Stomach smooth muscle (tissue), 2 donors: ENCODE data around the gene NELFCD.

ENCODE experiments used
- H3K27ac ChIP-seq: one replicate; pipeline ENCODE4 v1.7.0; 2013; ENCODE audit warnings: mild to moderate bottlenecking, low read length, inconsistent platforms
- H3K27me3 ChIP-seq, 2 donors: one replicate each; pipeline ENCODE4 v1.7.0; 2013; ENCODE audit warnings: low read length in 2 of 2; ENCODE audit not compliant: insufficient read depth in 2 of 2, control insufficient read depth in 1 of 2
- H3K36me3 ChIP-seq, 2 donors: one replicate each; pipeline ENCODE4 v1.7.0; 2013; ENCODE audit warnings: low read length in 2 of 2; ENCODE audit not compliant: control insufficient read depth in 2 of 2, insufficient read depth in 2 of 2
- H3K4me1 ChIP-seq: one replicate; pipeline ENCODE4 v1.7.0; 2013; ENCODE audit warnings: low read length; ENCODE audit not compliant: control insufficient read depth, insufficient read depth
- H3K4me3 ChIP-seq, 2 donors: one replicate each; pipeline ENCODE4 v1.7.0; 2013; ENCODE audit warnings: low read length in 2 of 2
- H3K9ac ChIP-seq, 2 donors: one replicate each; pipeline ENCODE4 v1.7.0; 2013; ENCODE audit warnings: low read length in 2 of 2, mild to moderate bottlenecking in 1 of 2
- H3K9me3 ChIP-seq, 2 donors: one replicate each; pipeline ENCODE4 v1.7.0; 2013; ENCODE audit warnings: low read length in 2 of 2; ENCODE audit not compliant: control insufficient read depth in 2 of 2
- donor health status: healthy.
- donor health status: Pancreatic carcinoma.

NELFCD gene

GRCh38 chr20:59018817-59019216 lies 37.8 kb downstream of the NELFCD start:
- H3K27me3 ChIP-seq = no peaks in the 10 kb centered on the region

DNA sequence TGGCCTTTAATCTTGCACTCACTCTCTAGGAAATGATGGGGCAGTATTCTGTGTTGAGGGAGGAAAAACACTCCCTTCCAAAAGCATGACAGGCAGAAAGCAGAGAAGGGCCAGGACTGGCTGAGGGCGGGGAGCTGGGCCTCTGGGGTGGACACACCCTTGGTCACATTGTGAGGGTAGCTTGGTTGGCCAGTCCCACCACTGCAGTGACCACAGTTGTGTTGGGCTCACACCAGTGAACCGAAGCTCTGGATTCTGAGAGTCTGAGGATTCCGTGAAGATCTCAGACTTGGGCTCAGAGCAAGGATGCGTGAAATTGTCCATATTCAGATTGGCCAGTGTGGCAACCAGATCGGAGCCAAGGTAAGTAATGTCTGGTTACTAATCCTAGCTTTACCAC lies 38.2 kb downstream of the NELFCD start, which contains the start of gene TUBB1:
TUBB1 (plus strand) TSS at position 213 of the 400 bp plus-strand sequence; CDS start at position 307, 94 bp downstream.
- no peaks in the 10 kb centered on the region for H3K27me3 ChIP-seq
- no peak within 1 kb of the TSS for H3K9ac ChIP-seq
- no peak within 1 kb of the TSS for H3K27ac ChIP-seq
- no peak within 1 kb of the TSS for H3K4me3 ChIP-seq
- no peaks in the 10 kb centered on the region for H3K9me3 ChIP-seq
- no peaks in the 10 kb centered on the region for H3K4me1 ChIP-seq
- H3K36me3 ChIP-seq = peaks cover 5 to 13% of the 10 kb centered on the region in 2 donors

More at GRCh38 chr20:59018817-59019216, 37.8 kb downstream of the NELFCD start:
- H3K4me1 ChIP-seq = no peaks in the 10 kb centered on the region
- H3K36me3 ChIP-seq = peaks cover 5 to 9% of the 10 kb centered on the region in 2 donors
- H3K9me3 ChIP-seq = no peaks in the 10 kb centered on the region
- H3K9ac ChIP-seq = no peak overlapping the region
- no peak overlapping the region for H3K27ac ChIP-seq
- H3K4me3 ChIP-seq = no peak overlapping the region

GRCh38 chr20:59020938-59021551 lies 40.0 kb downstream of the NELFCD start:
- Histone ChIP-seq H3K4me3 (no peak overlapping the region), H3K4me1 (no peaks in the 10 kb centered on the region), H3K9me3 (no peaks in the 10 kb centered on the region), H3K27ac (no peak overlapping the region), H3K36me3 (peaks cover 17 to 23% of the 10 kb centered on the region in 2 donors), H3K27me3 (no peaks in the 10 kb centered on the region), H3K9ac (peak overlapping the region in 1 of 2 donors; percentile 10)

DNA sequence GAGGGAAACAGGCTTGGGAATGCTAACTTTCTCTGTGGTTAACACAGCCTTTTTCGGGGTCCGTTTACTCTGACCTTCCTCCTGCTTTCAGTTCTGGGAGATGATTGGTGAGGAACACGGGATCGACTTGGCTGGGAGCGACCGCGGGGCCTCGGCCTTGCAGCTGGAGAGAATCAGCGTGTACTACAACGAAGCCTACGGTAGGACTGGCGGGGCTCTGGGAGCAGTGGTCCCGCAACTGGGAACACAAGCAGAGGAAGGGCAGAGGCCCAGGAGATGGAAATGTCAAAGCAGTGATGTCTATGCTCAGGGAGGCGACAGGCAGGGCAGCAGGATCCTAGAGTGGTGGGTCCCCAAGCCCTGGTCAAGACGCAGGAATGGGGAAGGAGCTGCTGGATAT lies 41.7 kb downstream of the NELFCD start:
- Histone ChIP-seq H3K9me3 (no peaks in the 10 kb centered on the region), H3K4me1 (no peaks in the 10 kb centered on the region), H3K4me3 (no peak overlapping the region), H3K36me3 (peaks cover 21 to 27% of the 10 kb centered on the region in 2 donors), H3K9ac (no peak overlapping the region), H3K27me3 (no peaks in the 10 kb centered on the region), H3K27ac (no peak overlapping the region)

GRCh38 chr20:59023616-59024015 lies 42.6 kb downstream of the NELFCD start:
- no peaks in the 10 kb centered on the region for H3K4me1 ChIP-seq

DNA sequence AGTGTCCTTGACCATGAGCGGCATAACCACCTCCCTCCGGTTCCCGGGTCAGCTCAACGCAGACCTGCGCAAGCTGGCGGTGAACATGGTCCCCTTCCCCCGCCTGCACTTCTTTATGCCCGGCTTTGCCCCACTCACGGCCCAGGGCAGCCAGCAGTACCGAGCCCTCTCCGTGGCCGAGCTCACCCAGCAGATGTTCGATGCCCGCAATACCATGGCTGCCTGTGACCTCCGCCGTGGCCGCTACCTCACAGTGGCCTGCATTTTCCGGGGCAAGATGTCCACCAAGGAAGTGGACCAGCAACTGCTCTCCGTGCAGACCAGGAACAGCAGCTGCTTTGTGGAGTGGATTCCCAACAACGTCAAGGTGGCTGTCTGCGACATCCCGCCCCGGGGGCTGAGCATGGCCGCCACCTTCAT lies 43.1 kb downstream of the NELFCD start:
- Histone ChIP-seq H3K36me3 (peaks cover 27 to 28% of the 10 kb centered on the region in 2 donors), H3K27ac (no peak overlapping the region), H3K27me3 (no peaks in the 10 kb centered on the region), H3K4me1 (peaks cover 3% of the 10 kb centered on the region), H3K9ac (no peak overlapping the region), H3K9me3 (no peaks in the 10 kb centered on the region), H3K4me3 (no peak overlapping the region)

More at GRCh38 chr20:59023616-59024015, 42.6 kb downstream of the NELFCD start:
- Histone ChIP-seq H3K9me3 (no peaks in the 10 kb centered on the region), H3K4me3 (no peak overlapping the region), H3K9ac (no peak overlapping the region), H3K27ac (no peak overlapping the region), H3K36me3 (peaks cover 27% of the 10 kb centered on the region in 2 donors), H3K27me3 (no peaks in the 10 kb centered on the region)

DNA sequence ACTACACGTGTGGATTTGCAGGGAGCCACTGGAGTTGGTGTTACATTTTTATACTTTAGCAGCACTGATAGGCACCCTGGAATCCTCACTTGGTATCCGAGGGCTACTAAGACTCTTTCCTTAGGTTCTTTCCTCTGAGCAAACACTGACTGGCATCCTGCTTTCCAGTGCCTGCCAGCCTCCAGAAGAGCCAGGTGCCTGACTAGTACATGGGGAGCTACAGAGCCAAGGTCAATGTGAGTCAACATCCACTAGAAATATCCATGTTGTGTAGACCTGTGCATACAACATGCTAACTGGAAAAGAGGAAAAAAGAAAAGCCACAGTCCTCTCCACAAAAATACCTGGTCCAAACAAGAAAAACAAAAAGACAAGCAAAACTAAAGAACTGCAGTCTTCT lies 44.0 kb downstream of the NELFCD start:
- Histone ChIP-seq H3K4me3 (no peak overlapping the region), H3K9ac (no peak overlapping the region), H3K27ac (no peak overlapping the region), H3K36me3 (peaks cover 31 to 34% of the 10 kb centered on the region in 2 donors), H3K4me1 (peaks cover 5% of the 10 kb centered on the region), H3K27me3 (no peaks in the 10 kb centered on the region), H3K9me3 (no peaks in the 10 kb centered on the region)

DNA sequence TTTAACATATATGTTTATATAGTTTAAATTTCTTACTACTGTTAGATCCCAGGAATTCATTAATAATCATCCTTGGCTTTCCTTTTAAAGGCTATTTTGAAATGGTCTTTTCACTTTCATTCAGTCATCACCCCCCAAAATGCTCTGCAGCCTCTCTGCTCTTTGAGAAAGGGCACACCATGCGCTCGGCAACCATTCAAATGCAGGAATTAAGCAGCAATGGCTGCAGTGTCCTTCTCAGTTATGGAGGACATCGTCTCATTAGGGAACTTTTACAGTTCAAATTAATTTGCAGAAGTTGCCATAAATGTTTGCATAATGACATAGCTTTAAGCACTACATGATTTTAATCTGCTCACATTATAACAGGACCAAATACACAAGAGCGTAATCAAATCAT lies 44.5 kb downstream of the NELFCD start:
- no peak overlapping the region for H3K9ac ChIP-seq
- H3K36me3 ChIP-seq = peaks cover 31 to 37% of the 10 kb centered on the region in 2 donors
- H3K9me3 ChIP-seq = no peaks in the 10 kb centered on the region
- H3K27ac ChIP-seq = no peak overlapping the region
- no peak overlapping the region for H3K4me3 ChIP-seq
- no peaks in the 10 kb centered on the region for H3K27me3 ChIP-seq
- H3K4me1 ChIP-seq = peaks cover 5% of the 10 kb centered on the region

DNA sequence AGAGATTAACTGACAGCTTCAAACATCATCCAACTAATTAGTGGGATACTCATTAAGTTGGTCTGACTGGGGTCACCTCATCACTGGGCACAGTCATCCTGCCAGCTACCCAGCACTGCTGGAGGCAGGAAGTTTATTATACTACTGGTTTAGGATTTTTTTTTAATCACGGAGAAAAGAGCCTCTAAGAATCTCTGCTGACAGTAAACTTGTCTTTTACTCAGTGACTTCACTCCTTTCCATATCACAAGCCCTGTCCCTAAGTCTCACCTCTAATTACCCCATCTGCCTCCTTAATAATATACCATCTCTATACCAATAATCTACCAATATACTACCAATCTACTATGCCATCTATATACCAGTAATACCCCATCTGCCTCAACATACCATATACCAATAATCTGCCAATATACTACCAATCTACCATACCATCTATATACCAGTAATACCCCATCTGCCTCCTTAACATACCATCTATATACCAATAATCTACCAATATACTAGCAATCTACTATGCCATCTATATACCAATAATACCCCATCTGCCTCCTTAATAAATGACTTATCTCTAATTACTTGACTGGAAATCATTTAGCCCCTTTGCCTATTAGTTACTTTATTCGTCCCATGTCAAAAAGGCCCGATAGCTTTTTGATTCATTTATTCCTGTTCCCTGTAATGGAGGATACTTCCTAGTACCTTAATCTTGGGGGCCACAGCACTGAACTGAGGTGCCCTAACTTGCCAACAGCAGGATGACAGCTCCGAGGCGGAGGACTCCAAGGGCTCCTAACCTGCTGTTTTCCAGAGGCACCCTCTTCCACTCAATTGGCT lies 46.1 kb downstream of the NELFCD start:
- no peaks in the 10 kb centered on the region for H3K27me3 ChIP-seq
- H3K9me3 ChIP-seq = no peaks in the 10 kb centered on the region
- H3K4me3 ChIP-seq = no peak overlapping the region
- H3K27ac ChIP-seq = no peak overlapping the region
- H3K9ac ChIP-seq = no peak overlapping the region
- peaks cover 31 to 37% of the 10 kb centered on the region in 2 donors for H3K36me3 ChIP-seq
- peaks cover 14% of the 10 kb centered on the region for H3K4me1 ChIP-seq

DNA sequence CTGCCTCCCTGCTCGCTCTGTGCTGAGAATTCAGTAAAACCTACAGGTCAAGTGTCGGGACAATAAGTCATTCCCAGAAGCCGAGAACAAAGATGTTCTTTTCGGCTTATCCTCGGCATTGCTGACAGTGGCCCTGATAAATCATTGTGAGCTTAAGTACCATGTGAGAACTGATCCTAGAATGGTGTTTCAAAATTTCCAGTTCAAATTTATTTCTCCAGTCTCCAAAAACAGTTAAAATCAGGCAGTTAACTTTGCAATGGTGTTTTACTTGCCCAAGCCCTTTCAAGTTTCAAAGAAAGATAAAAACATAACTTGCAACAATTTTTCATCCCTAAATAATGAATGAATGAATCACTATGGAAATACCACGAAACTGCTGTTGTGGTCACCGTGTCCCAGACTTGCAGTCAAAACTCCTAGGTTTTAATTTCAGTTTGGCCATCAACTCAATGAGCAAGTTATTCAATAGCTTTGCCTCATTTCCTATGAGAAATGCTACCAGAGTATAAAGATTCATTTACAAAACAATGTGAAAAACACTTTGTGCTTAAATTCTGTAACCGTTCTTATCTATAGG lies 46.8 kb downstream of the NELFCD start:
- peaks cover 27 to 35% of the 10 kb centered on the region in 2 donors for H3K36me3 ChIP-seq
- H3K4me1 ChIP-seq = peaks cover 14% of the 10 kb centered on the region
- no peaks in the 10 kb centered on the region for H3K9me3 ChIP-seq
- no peak overlapping the region for H3K9ac ChIP-seq
- H3K27ac ChIP-seq = no peak overlapping the region
- H3K4me3 ChIP-seq = no peak overlapping the region
- no peaks in the 10 kb centered on the region for H3K27me3 ChIP-seq
